NT2/D1 (cell line): ENCODE results near the gene TLE6.

Source experiments
- YY1 ChIP-seq: IDR thresholded peaks from 2 replicates; pipeline ENCODE4 v1.6.1; 2011; ENCODE audit not compliant: insufficient read length, insufficient read depth
- ZNF274 ChIP-seq: IDR thresholded peaks from 2 replicates; pipeline ENCODE4 v1.6.1; 2011; ENCODE audit warnings: mild to moderate bottlenecking, low read depth, low read length

- TF ChIP-seq ZNF274: no peak
- TF ChIP-seq YY1: no peak
These were observed 51.1 kb downstream of the TLE6 start for GRCh38 chr19:3028305-3029064.
